GM23248 (cell line): Measurements from ENCODE around the gene HSPG2. TPM values are rescaled to one million over a fixed set of nuclear protein-coding genes. Genes with fewer than 3 reads are reported as not detected.

Experiments used
- DNase-seq: peaks from one replicate; pipeline ENCODE4 v3.0.0-alpha.2; 2015
- H2AFZ ChIP-seq: fragments of 200-600 bp; sonication (generic); 2 replicates; pipeline ENCODE4 v1.6.1; 2016; ENCODE audit warnings: antibody characterized with exemption
- H3F3A ChIP-seq: fragments of 200-600 bp; sonication (generic); 2 replicates; pipeline ENCODE4 v1.6.1; 2016; ENCODE audit warnings: mild to moderate bottlenecking, antibody characterized with exemption, mixed run types; ENCODE audit not compliant: insufficient read depth
- H3K27ac ChIP-seq: fragments of 200-600 bp; sonication (generic); 2 replicates; pipeline ENCODE4 v1.5.1; 2016; ENCODE audit warnings: mild to moderate bottlenecking
- H3K27me3 ChIP-seq: fragments of 200-600 bp; sonication (generic); replicated peaks from 2 replicates; pipeline ENCODE4 v1.6.1; 2016; ENCODE audit warnings: mild to moderate bottlenecking; ENCODE audit not compliant: insufficient read depth
- H3K36me3 ChIP-seq: fragments of 200-600 bp; sonication (generic); 2 replicates; pipeline ENCODE4 v1.6.1; 2016; ENCODE audit warnings: low read depth, mild to moderate bottlenecking
- H3K4me1 ChIP-seq: fragments of 200-600 bp; sonication (generic); 2 replicates; pipeline ENCODE4 v1.6.1; 2016; ENCODE audit warnings: mild to moderate bottlenecking; ENCODE audit not compliant: insufficient read depth
- H3K4me2 ChIP-seq: fragments of 200-600 bp; sonication (generic); one replicate; pipeline ENCODE4 v1.6.1; 2016; ENCODE audit warnings: mild to moderate bottlenecking; ENCODE audit not compliant: unreplicated experiment
- H3K4me3 ChIP-seq: fragments of 200-600 bp; sonication (generic); 2 replicates; pipeline ENCODE4 v1.5.1; 2016; ENCODE audit warnings: mild to moderate bottlenecking
- H3K79me2 ChIP-seq: fragments of 200-600 bp; sonication (generic); 2 replicates; pipeline ENCODE4 v1.6.1; 2016; ENCODE audit warnings: mild to moderate bottlenecking; ENCODE audit not compliant: insufficient read depth
- H3K9ac ChIP-seq: fragments of 200-600 bp; sonication (generic); 2 replicates; pipeline ENCODE4 v1.6.1; 2016; ENCODE audit warnings: mild to moderate bottlenecking
- H3K9me2 ChIP-seq: fragments of 200-600 bp; sonication (generic); 2 replicates; pipeline ENCODE4 v1.6.1; 2016; ENCODE audit warnings: mixed run types, mild to moderate bottlenecking, moderate library complexity; ENCODE audit not compliant: insufficient read depth
- H3K9me3 ChIP-seq: fragments of 200-600 bp; sonication (generic); one replicate; pipeline ENCODE4 v1.6.1; 2017; ENCODE audit warnings: low read depth
- H4K20me1 ChIP-seq: fragments of 200-600 bp; sonication (generic); 2 replicates; pipeline ENCODE4 v1.6.0; 2016; ENCODE audit not compliant: insufficient read depth
- EZH2 ChIP-seq: fragments of 200-600 bp; sonication (generic); IDR thresholded peaks from 2 replicates; pipeline ENCODE4 v1.6.1; 2018; ENCODE audit warnings: antibody characterized with exemption, mild to moderate bottlenecking; ENCODE audit not compliant: insufficient read depth, poor library complexity, severe bottlenecking
- EZH2phosphoT487 ChIP-seq: fragments of 200-600 bp; sonication (generic); IDR thresholded peaks from 2 replicates; pipeline ENCODE4 v1.6.1; 2018; ENCODE audit warnings: antibody characterized with exemption, moderate library complexity, mild to moderate bottlenecking, low read depth; ENCODE audit not compliant: insufficient read depth
- WGBS, 2 experiments: methylation state at CpG; one replicate each; pipeline ENCODE4 v1.1.6; 2015 to 2017; ENCODE audit warnings: low lambda C conversion rate in 2 of 2, low coverage in 1 of 2; ENCODE audit errors: missing lambda C conversion rate in 2 of 2; 5-methylcytosine and 5-hydroxymethylcytosine counted together
- in situ Hi-C: fragments of 300-500 bp; cut with MboI; formaldehyde crosslinking; loops from 2 replicates; pipeline ENCODE4 v1.15.0; 2020
- polyA plus RNA-seq: library from polyadenylated mRNA; unstranded; fragments of >200 nt; fragmentation: Nextera tagmentation; extraction: Ambion mirVana; gene quantifications from 2 replicates; pipeline ENCODE4 v1.2.1, GENCODE V29; 2016
- total RNA-seq: library from RNA; depleted of rRNA; stranded (reverse); fragments of >200 nt; shearing (Covaris generic); gene quantifications from 2 replicates; pipeline ENCODE4 v1.2.3, GENCODE V29; 2014

Gene HSPG2
- total and polyA plus RNA-seq, 2 experiments from 2014 or later = 123 to 407 TPM

- WGBS, 2 experiments = 87 to 88% methylated on average over 12 to 13 of the region's 13 CpGs
- Histone ChIP-seq H4K20me1 (0 out of 2 replicates have a peak, but pooled peaks cover 3% of the 10 kb centered on the region), H3K79me2 (no peaks in the 10 kb centered on the region), H3K9me2 (no peaks in the 10 kb centered on the region), H3K36me3 (peaks cover 52% of the 10 kb centered on the region), H3K4me2 (no peak overlapping the region), H3K27me3 (no peaks in the 10 kb centered on the region), H3K27ac (no peak overlapping the region), H3K9me3 (no peaks in the 10 kb centered on the region), H3K4me1 (no peaks in the 10 kb centered on the region), H3F3A (peaks cover 9% of the 10 kb centered on the region; the same call in 1 of the 2 replicates), H3K4me3 (no peak overlapping the region), H3K9ac (no peak overlapping the region), H2AFZ (no peak overlapping the region)
- in situ Hi-C loops = no loop called here
- TF ChIP-seq EZH2phosphoT487 = no peak
- TF ChIP-seq EZH2 = no peak
- DNase-seq = no peak
Measured at GRCh38 chr1:21836729-21837128, 100.4 kb downstream of the HSPG2 start.

GRCh38 chr1:21836010-21836409 lies 101.1 kb downstream of the HSPG2 start:
- H3K4me1 ChIP-seq = no peaks in the 10 kb centered on the region
- DNase-seq = no peak
- H3K4me3 ChIP-seq = no peak overlapping the region
- no peak overlapping the region for H3K9ac ChIP-seq
- H3K36me3 ChIP-seq = peaks cover 52% of the 10 kb centered on the region
- H3K27me3 ChIP-seq = no peaks in the 10 kb centered on the region
- TF ChIP-seq EZH2 (no peak), EZH2phosphoT487 (no peak)
- H4K20me1 ChIP-seq = 0 out of 2 replicates have a peak, but pooled peaks cover 3% of the 10 kb centered on the region
- 94 to 98% methylated on average over 4 of the region's 4 CpGs for WGBS, 2 experiments
- H3K27ac ChIP-seq = no peak overlapping the region
- in situ Hi-C loops = no loop called here
- H3K9me2 ChIP-seq = no peaks in the 10 kb centered on the region
- no peaks in the 10 kb centered on the region for H3K79me2 ChIP-seq
- H3K4me2 ChIP-seq = no peak overlapping the region
- H2AFZ ChIP-seq = no peak overlapping the region
- H3F3A ChIP-seq = peaks cover 9% of the 10 kb centered on the region; the same call in 1 of the 2 replicates
- no peaks in the 10 kb centered on the region for H3K9me3 ChIP-seq

- TF ChIP-seq EZH2 (no peak), EZH2phosphoT487 (no peak)
- in situ Hi-C loops = no loop called here
- H3K9ac ChIP-seq = no peak overlapping the region
- H4K20me1 ChIP-seq = 0 out of 2 replicates have a peak, but pooled peaks cover 3% of the 10 kb centered on the region
- H3K27ac ChIP-seq = no peak overlapping the region
- H2AFZ ChIP-seq = no peak overlapping the region
- H3F3A ChIP-seq = peaks cover 9% of the 10 kb centered on the region; the same call in 1 of the 2 replicates
- H3K36me3 ChIP-seq = peaks cover 48% of the 10 kb centered on the region
- H3K4me2 ChIP-seq = no peak overlapping the region
- no peaks in the 10 kb centered on the region for H3K9me3 ChIP-seq
- no peaks in the 10 kb centered on the region for H3K79me2 ChIP-seq
- H3K9me2 ChIP-seq = no peaks in the 10 kb centered on the region
- 97 to 98% methylated on average over 16 of the region's 16 CpGs for WGBS, 2 experiments
- H3K27me3 ChIP-seq = no peaks in the 10 kb centered on the region
- DNase-seq = no peak
- no peak overlapping the region for H3K4me3 ChIP-seq
- no peaks in the 10 kb centered on the region for H3K4me1 ChIP-seq
Measured at GRCh38 chr1:21834666-21835065, 102.4 kb downstream of the HSPG2 start.

GRCh38 chr1:21834094-21834493 lies 103.0 kb downstream of the HSPG2 start:
- Histone ChIP-seq H3K9ac (no peak overlapping the region), H2AFZ (no peak overlapping the region), H3K27ac (no peak overlapping the region), H3K9me3 (no peaks in the 10 kb centered on the region), H3K9me2 (no peaks in the 10 kb centered on the region), H3K79me2 (no peaks in the 10 kb centered on the region), H3K4me3 (no peak overlapping the region), H3K27me3 (no peaks in the 10 kb centered on the region), H4K20me1 (0 out of 2 replicates have a peak, but pooled peaks cover 3% of the 10 kb centered on the region), H3F3A (peaks cover 9% of the 10 kb centered on the region; the same call in 1 of the 2 replicates), H3K4me2 (no peak overlapping the region), H3K4me1 (no peaks in the 10 kb centered on the region), H3K36me3 (peaks cover 54% of the 10 kb centered on the region)
- in situ Hi-C loops = no loop called here
- WGBS, 2 experiments = 84 to 100% methylated on average over 1 of the region's 1 CpG
- TF ChIP-seq EZH2phosphoT487 = no peak
- TF ChIP-seq EZH2 = no peak
- DNase-seq = no peak
